WTC11 (cell line): ENCODE results near the gene PUM1.

Experiments used
- CTCF ChIP-seq: fragments of 200-600 bp; IDR thresholded peaks from 2 replicates; pipeline ENCODE4 v1.8.0; 2022; ENCODE audit warnings: antibody characterized with exemption
- ESRRA ChIP-seq: sonication (generic); formaldehyde crosslinking; IDR thresholded peaks from 2 replicates; pipeline ENCODE4 v1.8.1; 2022; ENCODE audit warnings: mild to moderate bottlenecking, missing genetic modification reagents, borderline replicate concordance
- FOXJ3 ChIP-seq: sonication (generic); formaldehyde crosslinking; IDR thresholded peaks from 2 replicates; pipeline ENCODE4 v1.9.0; 2021; ENCODE audit warnings: missing genetic modification reagents, mild to moderate bottlenecking, borderline replicate concordance
- MAX ChIP-seq: sonication (generic); formaldehyde crosslinking; IDR thresholded peaks from 2 replicates; pipeline ENCODE4 v1.8.0; 2022; ENCODE audit warnings: mild to moderate bottlenecking, missing genetic modification reagents
- NR1H2 ChIP-seq: sonication (generic); formaldehyde crosslinking; IDR thresholded peaks from 2 replicates; pipeline ENCODE4 v1.9.0; 2021; ENCODE audit warnings: mild to moderate bottlenecking, moderate library complexity, missing genetic modification reagents
- TCF7 ChIP-seq: sonication (generic); formaldehyde crosslinking; IDR thresholded peaks from 2 replicates; pipeline ENCODE4 v1.8.0; 2022; ENCODE audit warnings: mild to moderate bottlenecking, low read depth, missing genetic modification reagents, moderate library complexity
- ZBTB21 ChIP-seq: sonication (generic); formaldehyde crosslinking; IDR thresholded peaks from 2 replicates; pipeline ENCODE4 v1.8.1; 2023; ENCODE audit warnings: mild to moderate bottlenecking, missing genetic modification reagents, borderline replicate concordance
- ZNF138 ChIP-seq: sonication (generic); formaldehyde crosslinking; conservative IDR thresholded peaks from 2 replicates; pipeline ENCODE4 v1.8.1; 2022; ENCODE audit warnings: mild to moderate bottlenecking, moderate library complexity, missing genetic modification reagents
- ZNF263 ChIP-seq: sonication (generic); formaldehyde crosslinking; IDR thresholded peaks from 2 replicates; pipeline ENCODE4 v1.8.1; 2022; ENCODE audit warnings: low read depth, mild to moderate bottlenecking, moderate library complexity, missing genetic modification reagents
- TF ChIP-seq, protein P1 (sequence below): sonication (generic); formaldehyde crosslinking; conservative IDR thresholded peaks from 2 replicates; pipeline ENCODE4 v1.8.1; 2023; ENCODE audit warnings: mild to moderate bottlenecking, low read depth, missing genetic modification reagents, moderate library complexity
- TF ChIP-seq, protein P2 (sequence below): sonication (generic); formaldehyde crosslinking; IDR thresholded peaks from 2 replicates; pipeline ENCODE4 v1.8.0; 2022; ENCODE audit warnings: missing genetic modification reagents
- TF ChIP-seq, protein P3 (sequence below): sonication (generic); formaldehyde crosslinking; IDR thresholded peaks from 2 replicates; pipeline ENCODE4 v1.8.0; 2022; ENCODE audit warnings: mild to moderate bottlenecking, missing genetic modification reagents
- TF ChIP-seq, protein P4 (sequence below): sonication (generic); formaldehyde crosslinking; IDR thresholded peaks from 2 replicates; pipeline ENCODE4 v1.8.1; 2023; ENCODE audit warnings: mild to moderate bottlenecking, missing genetic modification reagents, moderate library complexity

DNA sequence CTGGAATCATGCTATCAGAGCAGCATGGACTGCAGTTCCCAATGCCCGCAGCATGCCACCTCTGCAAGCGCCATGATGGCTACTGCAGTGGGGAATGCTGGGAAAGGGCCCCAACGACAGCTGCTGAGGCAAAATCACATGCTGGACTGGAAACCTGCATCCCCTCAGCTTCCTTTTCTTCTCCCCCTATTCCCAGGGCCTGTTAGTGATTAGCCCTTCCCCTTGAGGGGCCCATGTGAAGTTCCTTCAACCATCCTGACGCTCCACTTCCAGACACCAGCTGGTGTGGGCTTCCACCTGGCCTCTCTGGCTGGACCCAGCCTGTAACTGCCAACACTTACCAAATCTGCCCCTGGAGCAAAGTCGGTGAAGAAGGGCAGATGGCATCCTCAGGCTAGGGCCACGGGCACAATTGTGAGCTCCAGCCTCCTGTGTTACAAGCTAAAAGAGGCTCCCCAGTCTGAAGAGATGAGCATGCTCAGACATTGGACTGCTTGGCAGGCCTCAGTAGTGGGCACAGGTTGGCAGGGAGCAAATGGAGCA is 134.8 kb downstream of the PUM1 start:
- TF ChIP-seq CTCF (no peak), ZBTB21 (no peak), ZNF138 (CRISPR knock-in tag) (no peak), ESRRA (CRISPR knock-in tag) (no peak), TCF7 (CRISPR knock-in tag) (no peak), NR1H2 (CRISPR knock-in tag) (no peak), ZNF263 (no peak), FOXJ3 (CRISPR knock-in tag) (no peak), MAX (CRISPR knock-in tag) (peak; percentile 34; the same call in 1 of the 2 replicates)
- TF ChIP-seq, protein P1, sequence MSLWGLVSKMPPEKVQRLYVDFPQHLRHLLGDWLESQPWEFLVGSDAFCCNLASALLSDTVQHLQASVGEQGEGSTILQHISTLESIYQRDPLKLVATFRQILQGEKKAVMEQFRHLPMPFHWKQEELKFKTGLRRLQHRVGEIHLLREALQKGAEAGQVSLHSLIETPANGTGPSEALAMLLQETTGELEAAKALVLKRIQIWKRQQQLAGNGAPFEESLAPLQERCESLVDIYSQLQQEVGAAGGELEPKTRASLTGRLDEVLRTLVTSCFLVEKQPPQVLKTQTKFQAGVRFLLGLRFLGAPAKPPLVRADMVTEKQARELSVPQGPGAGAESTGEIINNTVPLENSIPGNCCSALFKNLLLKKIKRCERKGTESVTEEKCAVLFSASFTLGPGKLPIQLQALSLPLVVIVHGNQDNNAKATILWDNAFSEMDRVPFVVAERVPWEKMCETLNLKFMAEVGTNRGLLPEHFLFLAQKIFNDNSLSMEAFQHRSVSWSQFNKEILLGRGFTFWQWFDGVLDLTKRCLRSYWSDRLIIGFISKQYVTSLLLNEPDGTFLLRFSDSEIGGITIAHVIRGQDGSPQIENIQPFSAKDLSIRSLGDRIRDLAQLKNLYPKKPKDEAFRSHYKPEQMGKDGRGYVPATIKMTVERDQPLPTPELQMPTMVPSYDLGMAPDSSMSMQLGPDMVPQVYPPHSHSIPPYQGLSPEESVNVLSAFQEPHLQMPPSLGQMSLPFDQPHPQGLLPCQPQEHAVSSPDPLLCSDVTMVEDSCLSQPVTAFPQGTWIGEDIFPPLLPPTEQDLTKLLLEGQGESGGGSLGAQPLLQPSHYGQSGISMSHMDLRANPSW (CRISPR knock-in tag), result no peak
- TF ChIP-seq, protein P2, sequence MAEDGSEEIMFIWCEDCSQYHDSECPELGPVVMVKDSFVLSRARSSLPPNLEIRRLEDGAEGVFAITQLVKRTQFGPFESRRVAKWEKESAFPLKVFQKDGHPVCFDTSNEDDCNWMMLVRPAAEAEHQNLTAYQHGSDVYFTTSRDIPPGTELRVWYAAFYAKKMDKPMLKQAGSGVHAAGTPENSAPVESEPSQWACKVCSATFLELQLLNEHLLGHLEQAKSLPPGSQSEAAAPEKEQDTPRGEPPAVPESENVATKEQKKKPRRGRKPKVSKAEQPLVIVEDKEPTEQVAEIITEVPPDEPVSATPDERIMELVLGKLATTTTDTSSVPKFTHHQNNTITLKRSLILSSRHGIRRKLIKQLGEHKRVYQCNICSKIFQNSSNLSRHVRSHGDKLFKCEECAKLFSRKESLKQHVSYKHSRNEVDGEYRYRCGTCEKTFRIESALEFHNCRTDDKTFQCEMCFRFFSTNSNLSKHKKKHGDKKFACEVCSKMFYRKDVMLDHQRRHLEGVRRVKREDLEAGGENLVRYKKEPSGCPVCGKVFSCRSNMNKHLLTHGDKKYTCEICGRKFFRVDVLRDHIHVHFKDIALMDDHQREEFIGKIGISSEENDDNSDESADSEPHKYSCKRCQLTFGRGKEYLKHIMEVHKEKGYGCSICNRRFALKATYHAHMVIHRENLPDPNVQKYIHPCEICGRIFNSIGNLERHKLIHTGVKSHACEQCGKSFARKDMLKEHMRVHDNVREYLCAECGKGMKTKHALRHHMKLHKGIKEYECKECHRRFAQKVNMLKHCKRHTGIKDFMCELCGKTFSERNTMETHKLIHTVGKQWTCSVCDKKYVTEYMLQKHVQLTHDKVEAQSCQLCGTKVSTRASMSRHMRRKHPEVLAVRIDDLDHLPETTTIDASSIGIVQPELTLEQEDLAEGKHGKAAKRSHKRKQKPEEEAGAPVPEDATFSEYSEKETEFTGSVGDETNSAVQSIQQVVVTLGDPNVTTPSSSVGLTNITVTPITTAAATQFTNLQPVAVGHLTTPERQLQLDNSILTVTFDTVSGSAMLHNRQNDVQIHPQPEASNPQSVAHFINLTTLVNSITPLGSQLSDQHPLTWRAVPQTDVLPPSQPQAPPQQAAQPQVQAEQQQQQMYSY (CRISPR knock-in tag), result no peak
- TF ChIP-seq, protein P3, sequence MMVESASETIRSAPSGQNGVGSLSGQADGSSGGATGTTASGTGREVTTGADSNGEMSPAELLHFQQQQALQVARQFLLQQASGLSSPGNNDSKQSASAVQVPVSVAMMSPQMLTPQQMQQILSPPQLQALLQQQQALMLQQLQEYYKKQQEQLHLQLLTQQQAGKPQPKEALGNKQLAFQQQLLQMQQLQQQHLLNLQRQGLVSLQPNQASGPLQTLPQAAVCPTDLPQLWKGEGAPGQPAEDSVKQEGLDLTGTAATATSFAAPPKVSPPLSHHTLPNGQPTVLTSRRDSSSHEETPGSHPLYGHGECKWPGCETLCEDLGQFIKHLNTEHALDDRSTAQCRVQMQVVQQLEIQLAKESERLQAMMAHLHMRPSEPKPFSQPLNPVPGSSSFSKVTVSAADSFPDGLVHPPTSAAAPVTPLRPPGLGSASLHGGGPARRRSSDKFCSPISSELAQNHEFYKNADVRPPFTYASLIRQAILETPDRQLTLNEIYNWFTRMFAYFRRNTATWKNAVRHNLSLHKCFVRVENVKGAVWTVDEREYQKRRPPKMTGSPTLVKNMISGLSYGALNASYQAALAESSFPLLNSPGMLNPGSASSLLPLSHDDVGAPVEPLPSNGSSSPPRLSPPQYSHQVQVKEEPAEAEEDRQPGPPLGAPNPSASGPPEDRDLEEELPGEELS (CRISPR knock-in tag), result no peak
- TF ChIP-seq, protein P4, sequence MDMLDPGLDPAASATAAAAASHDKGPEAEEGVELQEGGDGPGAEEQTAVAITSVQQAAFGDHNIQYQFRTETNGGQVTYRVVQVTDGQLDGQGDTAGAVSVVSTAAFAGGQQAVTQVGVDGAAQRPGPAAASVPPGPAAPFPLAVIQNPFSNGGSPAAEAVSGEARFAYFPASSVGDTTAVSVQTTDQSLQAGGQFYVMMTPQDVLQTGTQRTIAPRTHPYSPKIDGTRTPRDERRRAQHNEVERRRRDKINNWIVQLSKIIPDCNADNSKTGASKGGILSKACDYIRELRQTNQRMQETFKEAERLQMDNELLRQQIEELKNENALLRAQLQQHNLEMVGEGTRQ, result no peak
